Coronary artery (tissue), 2 donors: Measurements from ENCODE around the gene CYSLTR2.

Experiments
- DNase-seq: peaks from one replicate; pipeline ENCODE4 v3.0.0-alpha.2; 2017; ENCODE audit warnings: low spot score
- H3K27ac ChIP-seq, 2 donors: fragments of 200-600 bp; sonication (generic); one replicate each; pipeline ENCODE4 v1.5.1; 2016 to 2019
- H3K4me3 ChIP-seq: fragments of 200-600 bp; sonication (generic); 2 replicates; pipeline ENCODE4 v1.5.1; 2016; ENCODE audit warnings: mild to moderate bottlenecking, moderate library complexity
- TF ChIP-seq, protein P1 (sequence below): fragments of 200-600 bp; sonication (generic); IDR thresholded peaks from one replicate; pipeline ENCODE4 v1.5.1; 2019; ENCODE audit warnings: antibody characterized with exemption

CYSLTR2 gene

DNA sequence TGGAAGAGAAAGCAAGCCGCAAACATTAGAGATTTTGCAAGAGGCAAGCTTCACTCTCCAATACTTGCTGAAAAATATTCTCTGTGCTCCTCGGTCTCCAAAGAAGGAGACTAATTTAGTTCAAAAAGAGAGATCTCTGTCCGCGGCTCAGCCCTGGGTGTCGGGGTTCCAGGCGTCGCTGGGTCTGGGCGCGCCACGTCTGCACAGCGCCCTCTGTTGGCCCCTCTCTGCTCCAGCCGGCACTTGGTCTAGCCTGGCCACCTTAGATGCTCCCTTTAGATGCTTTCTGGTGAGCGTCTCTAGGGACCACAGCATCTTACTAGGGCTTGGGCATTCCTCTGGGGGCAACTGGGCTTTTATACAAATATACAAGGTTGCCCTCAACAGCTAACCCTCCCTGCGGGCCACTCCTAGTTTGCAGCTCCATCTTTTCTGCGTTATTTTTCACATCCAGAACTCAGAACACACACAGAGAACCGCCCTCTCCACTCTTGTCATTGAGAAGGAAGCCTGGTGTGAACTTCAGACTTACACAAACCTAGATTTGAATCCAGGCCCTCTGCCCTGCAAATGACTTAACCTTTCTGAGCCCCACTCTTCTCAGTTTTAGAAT is 78.3 kb downstream of the CYSLTR2 start:
- Histone ChIP-seq H3K4me3 (no peak overlapping the region), H3K27ac (no peak overlapping the region)
- TF ChIP-seq, protein P1, sequence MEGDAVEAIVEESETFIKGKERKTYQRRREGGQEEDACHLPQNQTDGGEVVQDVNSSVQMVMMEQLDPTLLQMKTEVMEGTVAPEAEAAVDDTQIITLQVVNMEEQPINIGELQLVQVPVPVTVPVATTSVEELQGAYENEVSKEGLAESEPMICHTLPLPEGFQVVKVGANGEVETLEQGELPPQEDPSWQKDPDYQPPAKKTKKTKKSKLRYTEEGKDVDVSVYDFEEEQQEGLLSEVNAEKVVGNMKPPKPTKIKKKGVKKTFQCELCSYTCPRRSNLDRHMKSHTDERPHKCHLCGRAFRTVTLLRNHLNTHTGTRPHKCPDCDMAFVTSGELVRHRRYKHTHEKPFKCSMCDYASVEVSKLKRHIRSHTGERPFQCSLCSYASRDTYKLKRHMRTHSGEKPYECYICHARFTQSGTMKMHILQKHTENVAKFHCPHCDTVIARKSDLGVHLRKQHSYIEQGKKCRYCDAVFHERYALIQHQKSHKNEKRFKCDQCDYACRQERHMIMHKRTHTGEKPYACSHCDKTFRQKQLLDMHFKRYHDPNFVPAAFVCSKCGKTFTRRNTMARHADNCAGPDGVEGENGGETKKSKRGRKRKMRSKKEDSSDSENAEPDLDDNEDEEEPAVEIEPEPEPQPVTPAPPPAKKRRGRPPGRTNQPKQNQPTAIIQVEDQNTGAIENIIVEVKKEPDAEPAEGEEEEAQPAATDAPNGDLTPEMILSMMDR, result no peak
- no peak for DNase-seq

DNA sequence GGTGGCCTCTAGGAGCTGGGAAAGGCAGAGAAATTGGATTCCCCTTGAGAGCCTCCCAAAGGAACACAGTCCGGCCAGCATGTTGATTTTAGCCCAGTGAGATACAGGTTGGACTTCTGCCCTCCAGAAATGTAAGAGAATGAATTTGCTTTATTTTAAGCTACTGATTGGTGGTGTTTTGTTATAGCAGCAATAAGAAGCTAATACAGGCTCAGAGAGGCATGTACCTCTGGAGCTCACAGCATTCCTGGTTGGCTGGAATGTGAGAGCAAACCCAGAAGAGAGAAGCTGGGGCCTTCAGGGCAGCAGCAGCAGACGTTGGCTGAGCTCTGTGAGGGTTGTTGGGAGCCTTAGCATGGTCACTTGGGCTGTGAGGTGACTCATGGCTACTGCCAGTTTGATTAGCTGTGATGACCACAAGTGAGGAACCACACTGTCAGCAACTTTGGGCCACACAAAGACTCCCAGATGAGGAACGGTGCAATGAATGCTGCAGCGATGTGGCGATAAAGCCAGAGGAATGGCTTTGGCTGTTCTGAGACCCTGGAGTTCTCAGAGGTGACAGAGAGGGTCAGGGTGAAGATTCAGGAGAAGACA is 80.1 kb downstream of the CYSLTR2 start:
- TF ChIP-seq, protein P1, result no peak
- no peak for DNase-seq
- H3K27ac ChIP-seq, result no peak overlapping the region

DNA sequence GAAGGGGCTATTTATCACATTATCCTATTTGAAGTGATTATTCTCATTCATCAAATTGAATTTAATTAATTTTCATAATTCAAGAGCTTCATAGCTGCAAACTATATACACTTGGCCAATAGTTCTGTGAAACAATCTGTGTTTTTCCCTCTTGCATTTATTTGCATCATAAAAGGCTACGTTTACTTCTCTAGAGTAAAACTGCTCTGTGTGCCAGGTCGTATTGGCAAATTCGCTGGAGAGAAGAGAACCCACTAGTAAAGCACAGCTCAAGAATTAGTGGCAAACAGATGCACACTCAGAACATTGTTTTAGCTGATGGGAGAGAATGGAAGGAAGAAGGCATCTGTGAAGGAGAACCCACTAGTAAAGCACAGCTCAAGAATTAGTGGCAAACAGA is 81.8 kb downstream of the CYSLTR2 start:
- no peak for DNase-seq
- TF ChIP-seq, protein P1, result no peak
- Histone ChIP-seq H3K4me3 (no peak overlapping the region), H3K27ac (no peak overlapping the region)

More for the DNA sequence above, 80.1 kb downstream of the CYSLTR2 start:
- no peak overlapping the region for H3K4me3 ChIP-seq

DNA sequence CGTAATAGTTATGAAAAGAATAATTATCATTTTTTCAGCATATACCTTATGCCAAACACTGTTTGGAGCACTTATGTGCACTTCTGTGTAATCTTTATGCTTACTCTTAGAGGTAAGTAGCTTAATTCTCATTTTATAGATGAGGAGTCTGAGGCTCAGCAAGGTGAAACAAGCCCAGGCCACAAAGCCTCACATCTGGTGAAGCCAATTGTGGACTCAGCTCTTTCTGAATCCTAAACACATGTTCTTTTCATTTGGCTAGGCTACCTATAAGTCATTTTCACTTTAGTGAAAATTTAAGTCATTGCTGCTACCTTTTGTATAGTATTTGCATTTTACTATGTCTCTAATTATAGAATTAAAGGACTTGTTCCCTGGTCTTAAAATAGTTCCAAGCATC is 84.0 kb downstream of the CYSLTR2 start:
- no peak for DNase-seq
- Histone ChIP-seq H3K4me3 (no peak overlapping the region), H3K27ac (no peak overlapping the region)
- TF ChIP-seq, protein P1, result no peak

DNA sequence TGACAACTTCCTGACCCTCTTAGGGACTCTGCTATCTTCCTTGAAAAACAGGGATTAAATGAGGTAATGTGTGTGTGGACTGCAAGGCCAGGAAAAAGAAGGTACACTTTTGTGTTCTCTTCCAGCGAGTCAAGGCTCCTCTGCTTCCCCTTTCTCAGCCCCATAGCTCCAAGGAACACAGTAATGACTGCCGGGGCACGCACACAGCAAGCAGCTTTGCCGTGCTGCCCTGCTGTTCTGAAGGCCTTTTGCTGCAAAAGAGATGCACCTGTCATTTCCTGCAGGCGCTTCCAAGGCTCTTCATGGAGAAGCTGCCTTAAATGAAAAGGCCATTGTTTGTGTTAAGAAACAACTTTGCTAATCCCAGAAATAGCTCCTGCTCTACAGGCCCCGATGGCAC is 84.6 kb downstream of the CYSLTR2 start:
- no peak overlapping the region for H3K27ac ChIP-seq
- H3K4me3 ChIP-seq, result no peak overlapping the region
- TF ChIP-seq, protein P1, result no peak
- no peak for DNase-seq

DNA sequence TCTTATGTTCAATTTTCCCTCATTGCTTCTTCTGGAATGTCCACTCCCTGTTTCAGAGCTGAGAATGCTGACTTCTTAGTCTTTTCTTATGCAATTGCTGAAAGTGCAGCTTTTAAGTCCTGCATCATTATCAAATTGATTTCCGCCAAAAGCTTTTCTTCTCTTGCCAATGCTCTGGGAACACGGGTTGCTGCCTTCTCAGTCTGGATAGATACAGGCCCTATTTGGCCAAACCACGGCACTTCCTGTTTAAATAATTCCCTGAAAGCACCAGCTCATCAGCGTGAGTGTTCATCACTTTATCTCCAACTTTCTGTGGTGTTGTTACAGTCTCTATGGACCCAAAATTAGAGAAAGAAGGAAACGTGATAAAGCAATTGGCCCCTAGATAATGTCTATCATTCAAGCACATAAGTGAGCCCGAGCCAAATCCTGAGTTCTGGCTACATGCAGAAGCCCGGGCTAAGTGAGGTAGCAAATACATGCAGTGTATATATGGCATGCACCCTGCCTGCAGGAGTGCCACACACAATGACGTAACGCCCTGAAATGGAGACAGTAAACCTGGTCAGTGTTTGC is 85.7 kb downstream of the CYSLTR2 start:
- DNase-seq, result no peak
- Histone ChIP-seq H3K27ac (no peak overlapping the region), H3K4me3 (no peak overlapping the region)
- TF ChIP-seq, protein P1, result no peak

DNA sequence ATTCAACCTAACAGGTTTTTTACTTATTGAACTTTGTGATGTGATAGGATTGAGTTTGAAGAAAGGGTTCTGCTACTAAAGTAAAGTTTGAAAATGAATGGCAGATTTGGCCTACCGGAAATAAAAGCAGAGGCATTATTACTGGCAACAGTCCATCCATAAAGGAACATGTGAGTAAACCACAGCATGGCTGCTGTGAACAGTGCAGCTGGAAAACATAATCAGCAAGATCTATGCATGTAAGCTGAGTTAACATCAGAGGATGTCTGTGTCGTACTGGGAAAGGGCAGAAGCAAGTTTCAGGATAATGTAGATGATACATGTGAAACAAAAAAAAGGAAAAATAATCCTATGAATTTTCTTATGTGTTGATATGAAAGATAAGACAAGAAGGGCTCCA is 87.6 kb downstream of the CYSLTR2 start:
- TF ChIP-seq, protein P1, result no peak
- no peak for DNase-seq

More for the DNA sequence above, 87.6 kb downstream of the CYSLTR2 start:
- Histone ChIP-seq H3K4me3 (no peak overlapping the region), H3K27ac (no peak overlapping the region)
